ENCODE measurements around the gene CBX2. TPM values are rescaled to one million over a fixed set of nuclear protein-coding genes. Genes with fewer than 3 reads are reported as not detected.

CBX2 gene
- total RNA-seq, 1 donor from 2014 or later = 7.6 TPM

GRCh38 chr17:79810130-79811010 is 32.4 kb downstream of the CBX2 start:
- intact Hi-C loops (cut with micrococcal nuclease) = loop anchor here (1.0 to 2.0 kb wide), 3 partner anchors 14 to 226 kb away; partner anchors contain the start of genes CBX4, CBX8 and CCDC40

GRCh38 chr17:79811011-79811867 is 33.3 kb downstream of the CBX2 start:
- intact Hi-C loops (cut with micrococcal nuclease) = loop anchor here (2.0 kb wide), 1 partner anchor 14 kb away; the partner anchor contains the start of gene CBX8

GRCh38 chr17:79811868-79812352 is 34.0 kb downstream of the CBX2 start:
- intact Hi-C loops (cut with micrococcal nuclease) = loop anchor here (2.0 kb wide), 1 partner anchor 15 kb away; the partner anchor contains the start of gene CBX8

DNA sequence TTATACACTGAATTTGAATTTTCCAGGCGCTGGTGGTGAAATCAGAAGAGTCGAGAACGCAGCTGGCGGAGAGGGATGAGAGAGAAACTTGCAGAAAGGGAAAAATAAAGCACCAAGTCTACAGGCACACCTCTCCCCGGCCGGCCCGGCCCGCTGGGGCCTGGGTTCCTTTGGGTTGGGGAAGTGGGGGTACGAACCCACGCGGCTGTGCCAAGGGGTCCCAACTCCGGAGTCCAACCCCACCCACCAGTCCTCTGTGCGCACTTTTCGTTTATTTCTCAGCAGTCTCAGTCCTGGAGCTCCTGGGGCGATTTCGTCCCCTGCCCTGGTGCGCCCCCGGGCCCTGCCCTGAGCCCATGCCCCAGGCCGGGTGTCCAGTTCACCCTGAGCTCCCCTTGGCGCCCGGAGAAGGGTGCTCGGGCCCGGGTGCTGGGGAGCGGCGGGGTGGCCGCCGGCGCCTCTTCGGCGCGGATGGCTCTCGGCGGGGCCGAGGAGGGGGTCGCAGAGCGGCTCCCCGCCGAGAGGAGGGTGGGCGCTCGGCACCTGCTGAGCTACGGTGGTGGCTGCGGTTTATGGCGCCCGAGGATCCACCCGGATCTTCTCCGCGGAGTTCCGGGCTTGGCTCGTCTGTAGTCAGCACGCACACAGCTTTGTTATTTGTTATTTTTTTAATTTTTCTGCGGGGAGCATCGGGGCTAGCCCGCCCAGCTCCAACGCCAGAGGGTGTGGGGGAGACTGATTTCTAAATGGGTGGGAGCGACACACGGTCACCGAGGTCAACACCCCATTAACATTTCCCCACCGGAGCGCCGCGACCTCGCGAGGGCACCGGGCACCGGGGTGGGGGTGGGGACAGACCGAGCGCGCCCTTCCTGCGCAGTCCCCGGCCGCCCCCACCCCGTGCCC is 34.7 kb downstream of the CBX2 start:
- intact Hi-C loops (cut with micrococcal nuclease) = no loop called here

DNA sequence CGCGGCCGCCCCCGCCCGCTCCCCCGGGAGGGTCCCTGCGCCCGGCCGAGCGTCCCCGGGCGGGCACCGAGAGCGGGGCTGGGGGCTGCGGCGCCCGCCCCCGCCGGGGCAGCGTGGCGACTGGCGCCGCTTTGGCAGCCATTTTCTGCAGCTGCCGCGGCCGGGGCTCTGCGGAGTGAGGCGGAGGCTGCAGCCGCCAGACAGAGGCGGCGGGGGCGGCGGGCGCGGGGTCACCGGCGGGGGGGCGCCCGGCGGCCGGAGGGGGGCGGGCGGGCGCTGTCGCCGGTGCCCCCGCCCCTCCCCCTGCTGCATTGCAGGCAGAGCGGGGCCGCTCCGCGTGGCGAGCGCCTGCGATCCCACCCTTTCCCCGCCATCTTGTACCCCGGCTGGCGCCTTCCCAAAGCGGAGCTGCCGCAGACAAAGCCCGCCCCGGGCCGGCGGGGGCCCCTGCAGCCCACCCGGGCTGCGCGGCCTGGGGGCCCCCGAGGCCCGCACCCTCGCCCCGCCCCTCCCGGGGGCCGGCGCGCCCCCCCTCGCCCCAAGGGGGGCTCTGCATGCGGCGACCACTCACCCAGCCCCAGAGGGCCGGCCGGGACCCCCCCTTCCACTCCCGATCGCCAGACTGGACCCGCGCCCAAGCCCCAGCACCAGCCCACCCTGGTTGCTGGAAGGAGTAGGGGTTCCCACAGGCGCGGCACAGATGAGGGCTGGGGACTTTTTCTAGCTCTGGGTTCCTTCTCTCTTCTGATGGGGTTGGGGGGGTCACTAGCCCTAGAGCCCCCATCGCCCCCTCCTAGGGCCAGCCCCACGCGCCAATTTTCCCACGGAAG is 35.6 kb downstream of the CBX2 start:
- intact Hi-C loops (cut with micrococcal nuclease) = no loop called here

- intact Hi-C loops (cut with micrococcal nuclease) = no loop called here
Measured at GRCh38 chr17:79814127-79814973, 36.4 kb downstream of the CBX2 start.

DNA sequence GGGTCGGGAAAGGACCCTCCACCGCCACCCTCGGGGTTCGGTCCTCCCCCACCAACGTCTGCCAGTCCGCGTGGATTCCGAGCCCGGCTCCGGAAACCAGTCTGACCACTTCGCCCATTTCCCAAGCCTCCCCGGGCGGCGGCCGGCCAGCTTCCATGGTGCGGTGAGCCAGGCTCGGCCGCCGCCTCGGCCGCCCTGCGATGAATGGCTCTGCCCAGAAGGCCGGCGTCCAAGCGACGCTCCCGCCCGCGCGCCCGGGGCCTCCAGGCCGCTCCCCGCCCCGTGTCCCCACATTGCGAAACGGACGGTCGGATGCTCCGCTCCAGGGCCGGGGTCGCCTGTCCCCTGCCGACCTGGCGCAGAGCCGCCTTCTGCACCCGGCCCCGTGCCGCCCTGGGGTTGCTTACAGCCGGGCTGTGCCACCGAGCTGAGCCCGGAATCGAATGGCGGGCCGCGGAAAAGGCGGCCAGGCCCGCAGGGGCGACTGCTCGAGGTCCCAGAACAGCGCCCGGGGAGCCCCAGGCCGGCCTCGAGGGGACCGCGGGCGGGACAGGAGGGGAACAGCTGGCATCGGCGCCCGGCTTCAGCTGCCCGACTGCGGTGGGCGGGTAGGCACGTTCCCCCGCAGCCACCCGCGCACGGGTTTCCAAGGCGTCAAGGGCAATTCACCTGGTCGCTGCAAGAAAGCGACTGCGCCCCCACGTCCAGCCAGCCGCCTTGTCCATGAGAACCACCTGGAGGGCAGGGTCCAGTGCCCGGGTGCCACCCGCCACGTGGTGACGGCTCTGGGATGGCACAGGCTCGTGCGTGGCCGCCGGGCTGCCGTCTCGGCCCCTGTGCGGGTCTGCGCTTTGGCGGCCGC is 37.3 kb downstream of the CBX2 start:
- intact Hi-C loops (cut with micrococcal nuclease) = no loop called here

DNA sequence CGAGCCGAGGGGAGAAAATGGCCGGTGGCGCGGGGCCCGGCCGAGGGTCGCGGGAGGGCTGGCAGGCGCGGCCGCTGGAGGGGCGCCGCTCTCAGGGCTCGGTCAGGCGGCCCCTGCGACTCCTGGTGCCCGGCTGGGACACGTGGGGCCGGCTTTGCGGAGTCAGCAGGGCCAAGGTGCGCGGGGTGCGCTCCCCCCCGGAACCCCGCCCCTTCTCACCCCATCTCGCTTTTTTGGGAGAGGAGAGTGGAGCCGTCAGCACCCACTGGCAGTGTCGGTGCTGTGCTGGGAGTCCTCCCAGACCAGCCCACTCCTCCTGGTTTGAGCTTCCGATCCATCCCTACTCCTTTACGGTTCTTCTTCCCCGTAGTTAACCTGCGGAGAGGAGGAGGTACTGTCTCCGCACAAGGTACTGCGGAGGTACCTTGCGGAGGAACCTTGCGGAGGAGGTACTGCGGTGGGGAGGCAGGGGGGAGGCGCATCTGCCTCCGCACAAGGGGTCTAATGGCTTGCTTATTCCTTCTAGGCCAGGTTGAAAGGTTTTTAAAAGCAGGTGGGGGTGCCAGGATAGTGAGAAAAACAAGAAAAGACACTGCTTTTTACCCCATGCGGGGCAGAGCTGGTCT is 38.0 kb downstream of the CBX2 start:
- intact Hi-C loops (cut with micrococcal nuclease) = no loop called here

DNA sequence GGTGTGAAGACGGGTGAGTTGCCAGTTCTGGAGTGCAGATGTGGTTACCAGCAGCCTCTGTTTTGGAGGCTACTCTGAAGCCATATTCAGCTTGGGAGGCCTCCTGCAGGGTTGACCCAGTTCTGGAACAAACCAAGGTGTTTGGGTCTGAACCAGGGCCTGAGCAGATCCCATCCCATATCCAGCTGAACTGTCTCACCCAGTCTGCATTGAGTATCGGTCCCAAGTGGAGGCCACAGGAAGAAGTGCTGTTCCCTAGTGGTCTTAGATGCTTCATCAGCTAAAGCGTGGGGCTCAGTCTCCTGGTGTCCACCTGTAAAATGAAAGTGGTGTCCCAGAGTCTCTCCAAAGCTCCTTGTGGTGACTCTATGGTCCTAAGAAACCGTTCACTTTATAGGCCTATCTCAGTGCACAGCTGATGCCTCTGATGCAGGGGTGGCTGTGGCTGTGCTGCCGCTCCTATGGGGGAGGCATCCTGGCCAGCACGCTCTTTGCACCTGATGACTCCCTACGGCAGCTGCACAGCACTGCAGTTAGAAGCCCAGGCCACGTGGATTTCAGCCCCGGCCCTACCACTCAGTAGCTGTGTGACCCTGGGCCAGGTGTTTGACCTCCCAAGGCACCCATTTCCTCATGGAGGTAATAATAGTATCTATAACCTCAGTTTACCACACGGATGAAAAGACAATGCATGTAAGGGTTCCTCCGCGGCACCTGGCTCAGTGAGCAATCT is 40.2 kb downstream of the CBX2 start:
- intact Hi-C loops (cut with micrococcal nuclease) = no loop called here

GRCh38 chr17:79819085-79819484 is 41.1 kb downstream of the CBX2 start:
- intact Hi-C loops (cut with micrococcal nuclease) = no loop called here

DNA sequence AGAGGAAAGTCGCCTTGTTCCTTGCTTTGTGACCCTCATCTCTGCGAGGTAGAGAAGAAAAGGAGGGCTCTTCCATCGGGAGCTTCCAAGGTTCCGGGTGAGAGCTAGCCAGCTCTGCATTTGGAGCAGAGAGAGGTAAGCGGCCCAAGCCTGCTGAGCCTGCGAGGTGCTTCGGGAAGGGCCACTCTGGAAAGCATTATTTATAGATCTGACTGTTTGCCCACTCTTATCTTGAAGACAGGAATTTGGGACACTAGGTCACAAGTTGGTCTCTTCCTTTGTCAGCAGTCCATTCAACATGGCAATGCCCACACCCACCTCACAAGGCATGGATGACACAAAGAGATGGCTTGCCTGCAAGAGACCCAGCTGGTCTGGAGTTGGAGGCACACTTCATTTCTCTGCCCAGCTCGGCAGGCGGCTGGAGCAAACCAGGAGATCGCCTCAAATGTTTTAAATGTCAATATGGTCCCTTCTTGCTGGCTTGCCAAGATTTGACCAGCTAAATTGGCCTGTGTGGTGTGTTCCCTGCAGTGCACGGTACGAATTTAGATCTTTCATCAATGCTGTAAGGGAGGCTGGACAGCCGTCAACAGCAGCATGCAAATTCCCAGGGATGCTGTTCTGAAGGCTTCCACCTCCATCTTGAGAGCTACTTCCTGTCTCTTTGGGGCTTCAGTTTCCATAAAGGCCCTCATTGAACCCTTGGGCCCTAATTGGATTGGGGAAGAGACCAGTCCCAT is 41.8 kb downstream of the CBX2 start:
- intact Hi-C loops (cut with micrococcal nuclease) = no loop called here

DNA sequence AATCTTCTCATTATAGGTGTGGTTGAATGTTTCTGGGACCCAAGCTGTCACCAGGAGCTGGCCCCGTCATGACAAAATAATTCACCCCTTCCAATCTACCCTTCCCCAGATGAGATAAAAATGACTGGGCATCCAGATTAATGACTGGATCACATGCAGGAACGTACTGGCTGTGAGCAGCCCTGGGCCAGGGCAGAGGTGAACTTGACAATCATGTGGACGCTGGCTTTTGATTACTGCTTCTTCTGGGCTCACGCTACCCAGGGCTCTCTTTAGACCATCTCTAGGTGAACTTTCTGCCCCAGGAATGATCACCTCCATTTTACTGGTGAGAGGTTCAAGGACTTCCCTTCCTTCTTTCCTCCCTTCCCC is 43.0 kb downstream of the CBX2 start:
- intact Hi-C loops (cut with micrococcal nuclease) = no loop called here

GRCh38 chr17:79821331-79822095 is 43.6 kb downstream of the CBX2 start:
- intact Hi-C loops (cut with micrococcal nuclease) = no loop called here

- intact Hi-C loops (cut with micrococcal nuclease) = no loop called here
Measured at GRCh38 chr17:79822583-79823124, 44.7 kb downstream of the CBX2 start.

DNA sequence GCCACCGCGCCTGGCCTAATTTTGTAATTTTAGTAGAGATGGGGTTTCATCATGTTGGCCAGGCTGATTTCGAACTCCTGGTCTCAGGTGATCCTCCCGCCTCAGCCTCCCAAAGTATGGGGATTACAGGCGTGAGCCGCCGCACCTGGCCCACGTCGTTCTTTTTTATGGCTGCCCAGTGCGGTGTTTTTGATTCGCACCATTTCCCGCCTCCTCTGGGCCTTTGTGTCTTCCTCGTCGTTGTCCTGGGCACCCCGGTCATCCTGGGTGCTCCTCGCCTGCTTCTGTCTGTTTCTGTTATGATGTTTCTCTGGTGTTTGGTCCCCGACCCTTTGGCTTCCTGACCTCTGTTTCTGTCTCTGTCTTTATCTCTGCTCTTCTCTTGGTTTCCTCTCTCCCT is 46.3 kb downstream of the CBX2 start:
- intact Hi-C loops (cut with micrococcal nuclease) = no loop called here
